GM12878 (cell line): ENCODE results near the gene LDHAL6B. TPM values are rescaled to one million over a fixed set of nuclear protein-coding genes. Genes with fewer than 3 reads are reported as not detected.
A peak's percentile ranks its signal among the peaks of the same experiment; 100 is the strongest.

Experiments used
- BCL3 ChIP-seq: IDR thresholded peaks from 2 replicates; pipeline ENCODE4 v1.6.1; 2011; ENCODE audit warnings: borderline replicate concordance, low read depth, mild to moderate bottlenecking, moderate library complexity, low read length; ENCODE audit not compliant: insufficient read depth, poor library complexity, severe bottlenecking
- CBX3 ChIP-seq: fragments of 200-600 bp; sonication (generic); IDR thresholded peaks from 2 replicates; pipeline ENCODE4 v1.6.1; 2016; ENCODE audit warnings: low read depth, borderline replicate concordance
- E2F8 ChIP-seq: fragments of 450-650 bp; IDR thresholded peaks from 2 replicates; pipeline ENCODE4 v1.6.1; 2018; ENCODE audit warnings: mild to moderate bottlenecking, low read depth, moderate library complexity; ENCODE audit not compliant: partially characterized antibody
- EED ChIP-seq: sonication (generic); IDR thresholded peaks from 2 replicates; pipeline ENCODE4 v1.6.1; 2016; ENCODE audit warnings: antibody characterized with exemption, low read depth
- EGR1 ChIP-seq, 2 experiments: IDR thresholded peaks; 1 replicate in 1 of 2; 2 replicates in 1 of 2; pipeline ENCODE4 v1.6.1; 2011 to 2012; ENCODE audit warnings: low read depth in 2 of 2, low read length in 2 of 2, borderline replicate concordance in 1 of 2, mild to moderate bottlenecking in 1 of 2, moderate library complexity in 1 of 2
- FOXK2 ChIP-seq: fragments of 450-650 bp; IDR thresholded peaks from 2 replicates; pipeline ENCODE4 v1.6.1; 2017; ENCODE audit warnings: mild to moderate bottlenecking, moderate library complexity
- KLF5 ChIP-seq: fragments of 450-650 bp; IDR thresholded peaks from 2 replicates; pipeline ENCODE4 v1.6.1; 2014; ENCODE audit warnings: mild to moderate bottlenecking; ENCODE audit not compliant: partially characterized antibody
- MEF2B ChIP-seq: fragments of 450-650 bp; IDR thresholded peaks from 2 replicates; pipeline ENCODE4 v1.6.1; 2018; ENCODE audit warnings: mild to moderate bottlenecking, moderate library complexity; ENCODE audit not compliant: partially characterized antibody, poor library complexity, severe bottlenecking
- NR2C2 ChIP-seq: IDR thresholded peaks from 2 replicates; pipeline ENCODE4 v1.6.1; 2011; ENCODE audit warnings: borderline replicate concordance, low read depth; ENCODE audit not compliant: control insufficient read depth, insufficient read length
- NRF1 ChIP-seq: conservative IDR thresholded peaks from 2 replicates; pipeline ENCODE4 v1.6.1; 2011; ENCODE audit warnings: mild to moderate bottlenecking, low read depth, low read length, improper control_type of control experiment
- PML ChIP-seq: IDR thresholded peaks from 2 replicates; pipeline ENCODE4 v1.6.1; 2012; ENCODE audit warnings: low read length, inconsistent platforms
- POLR2AphosphoS2 ChIP-seq: IDR thresholded peaks from 2 replicates; pipeline ENCODE4 v1.6.1; 2011; ENCODE audit warnings: low read depth, mild to moderate bottlenecking, low read length, improper control_type of control experiment, moderate library complexity
- RAD51 ChIP-seq: fragments of 450-650 bp; IDR thresholded peaks from 2 replicates; pipeline ENCODE4 v1.6.1; 2016; ENCODE audit warnings: moderate library complexity, mild to moderate bottlenecking, inconsistent platforms
- RB1 ChIP-seq: fragments of 450-650 bp; formaldehyde crosslinking; IDR thresholded peaks from 2 replicates; pipeline ENCODE4 v1.6.1; 2017; ENCODE audit warnings: mild to moderate bottlenecking, borderline replicate concordance
- RELA ChIP-seq: fragments of 450-650 bp; IDR thresholded peaks from 2 replicates; pipeline ENCODE4 v1.8.0; 2014; ENCODE audit warnings: borderline replicate concordance; ENCODE audit not compliant: partially characterized antibody
- SIX5 ChIP-seq: IDR thresholded peaks from 2 replicates; pipeline ENCODE4 v1.6.1; 2011; ENCODE audit warnings: mild to moderate bottlenecking, low read depth, low read length, moderate library complexity; ENCODE audit not compliant: severe bottlenecking
- TAF1 ChIP-seq: IDR thresholded peaks from 2 replicates; pipeline ENCODE4 v1.6.1; 2011; ENCODE audit warnings: mild to moderate bottlenecking, low read depth, low read length, borderline replicate concordance
- TCF7 ChIP-seq: IDR thresholded peaks from 2 replicates; pipeline ENCODE4 v1.6.1; 2014; ENCODE audit warnings: antibody characterized with exemption, borderline replicate concordance
- ZBTB40 ChIP-seq: fragments of 450-650 bp; IDR thresholded peaks from 2 replicates; pipeline ENCODE4 v1.6.1; 2016; ENCODE audit warnings: mild to moderate bottlenecking, moderate library complexity, borderline replicate concordance
- ZNF274 ChIP-seq: IDR thresholded peaks from one replicate; pipeline ENCODE4 v1.8.0; 2011; ENCODE audit not compliant: insufficient read length, insufficient read depth
- ZSCAN29 ChIP-seq: fragments of 450-650 bp; IDR thresholded peaks from 2 replicates; pipeline ENCODE4 v1.6.1; 2017; ENCODE audit warnings: mild to moderate bottlenecking, moderate library complexity
- polyA plus RNA-seq, 11 experiments: library from polyadenylated mRNA; depleted of rRNA in 4 of 11; unstranded in 6 of 11; stranded (reverse) in 5 of 11; fragments of >200 nt; fragmentation: Nextera tagmentation in 4 of 11; fragmentation: Illumina TruSeq in 1 of 11; extraction: Ambion mirVana in 4 of 11; extraction: Trizol in 1 of 11; gene quantifications; 1 replicate in 1 of 11; 2 replicates in 10 of 11; pipeline versions ENCODE4 v1.2.1 to v1.2.3, GENCODE V29; 2011 to 2016; ENCODE audit warnings: inconsistent platforms in 2 of 11, missing spikeins in 2 of 11, low read depth in 1 of 11
- total RNA-seq, 4 experiments: library from RNA; depleted of rRNA in 3 of 4; stranded (reverse); fragments of >200 nt in 3 of 4; fragmentation: Illumina TruSeq in 1 of 4; extraction: Trizol in 1 of 4; gene quantifications; 2 replicates each; pipeline versions ENCODE4 v1.2.1 to v1.2.3, GENCODE V29; 2013 to 2021

Gene LDHAL6B
- total and polyA plus RNA-seq, 10 of the 15 experiments (the other 5 are each of a cell fraction or from before 2014, with no cell fraction given), result 0.33 to 0.66 TPM; not detected in 8

GRCh38 chr15:59237119-59237855 is 30.6 kb downstream of the LDHAL6B start (continued):
- peak; percentile 83 for TF ChIP-seq ZBTB40
- TF ChIP-seq NR2C2, result no peak
- no peak for TF ChIP-seq KLF5
- TF ChIP-seq TAF1, result no peak
- TF ChIP-seq RAD51, result 0 out of 2 replicates have a peak, but pooled peaks have one; percentile 29
- TF ChIP-seq RELA, result no peak
- TF ChIP-seq PML, result peak; percentile 79
- TF ChIP-seq ZSCAN29, result no peak
- TF ChIP-seq CBX3, result no peak
- TF ChIP-seq RB1, result no peak
- TF ChIP-seq TCF7, result no peak
- TF ChIP-seq E2F8, result no peak
- TF ChIP-seq POLR2AphosphoS2, result no peak
- no peak for TF ChIP-seq EED
- TF ChIP-seq EGR1 (IDR thresholded peaks at IDR 0.05; ENCODE audit: borderline replicate concordance in 1 of 2, low read depth in 2 of 2, low read length in 2 of 2), result no peak
- peak; percentile 87 for TF ChIP-seq MEF2B
- TF ChIP-seq ZNF274, result no peak
- TF ChIP-seq FOXK2, result no peak
- no peak for TF ChIP-seq SIX5
- no peak for TF ChIP-seq BCL3
- TF ChIP-seq NRF1, result no peak
